ENCODE data around the gene FLT1. TPM values are rescaled to one million over a fixed set of nuclear protein-coding genes. Genes with fewer than 3 reads are reported as not detected.

FLT1 gene
- total and polyA plus RNA-seq, 2 donors (not counting 1 experiment from before 2014, with no cell fraction given) = 1.3 to 2.5 TPM

DNA sequence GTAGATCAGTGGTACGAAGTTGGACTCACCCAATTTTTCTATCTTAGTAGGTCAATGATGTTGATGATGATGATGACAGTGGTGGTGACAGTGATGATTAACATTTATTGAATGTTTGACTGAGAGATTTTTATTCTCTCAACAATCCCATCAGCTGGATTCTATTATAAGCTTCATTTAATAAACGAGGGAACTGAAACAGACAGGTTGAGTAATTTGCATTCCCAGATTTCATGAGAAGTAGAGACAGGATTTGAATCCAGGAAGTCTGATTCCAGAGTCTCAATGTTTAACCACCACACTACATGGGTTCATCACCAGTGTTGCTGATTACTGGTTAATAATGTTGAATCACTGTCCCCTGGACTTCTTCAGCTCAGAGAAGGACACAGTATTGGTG lies 168.9 kb downstream of the FLT1 start:
- no peak overlapping the region for H3K4me3 ChIP-seq (replicated peaks in 1 of 4; ENCODE audit: control extremely low read depth in 1 of 4, insufficient read depth in 1 of 4, low read depth in 3 of 4, low read length in 4 of 4)
- TF ChIP-seq EZH2 (IDR thresholded peaks at IDR 0.05; ENCODE audit: low read length, missing control alignments) = no peak
- TF ChIP-seq, protein P1, sequence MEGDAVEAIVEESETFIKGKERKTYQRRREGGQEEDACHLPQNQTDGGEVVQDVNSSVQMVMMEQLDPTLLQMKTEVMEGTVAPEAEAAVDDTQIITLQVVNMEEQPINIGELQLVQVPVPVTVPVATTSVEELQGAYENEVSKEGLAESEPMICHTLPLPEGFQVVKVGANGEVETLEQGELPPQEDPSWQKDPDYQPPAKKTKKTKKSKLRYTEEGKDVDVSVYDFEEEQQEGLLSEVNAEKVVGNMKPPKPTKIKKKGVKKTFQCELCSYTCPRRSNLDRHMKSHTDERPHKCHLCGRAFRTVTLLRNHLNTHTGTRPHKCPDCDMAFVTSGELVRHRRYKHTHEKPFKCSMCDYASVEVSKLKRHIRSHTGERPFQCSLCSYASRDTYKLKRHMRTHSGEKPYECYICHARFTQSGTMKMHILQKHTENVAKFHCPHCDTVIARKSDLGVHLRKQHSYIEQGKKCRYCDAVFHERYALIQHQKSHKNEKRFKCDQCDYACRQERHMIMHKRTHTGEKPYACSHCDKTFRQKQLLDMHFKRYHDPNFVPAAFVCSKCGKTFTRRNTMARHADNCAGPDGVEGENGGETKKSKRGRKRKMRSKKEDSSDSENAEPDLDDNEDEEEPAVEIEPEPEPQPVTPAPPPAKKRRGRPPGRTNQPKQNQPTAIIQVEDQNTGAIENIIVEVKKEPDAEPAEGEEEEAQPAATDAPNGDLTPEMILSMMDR (conservative IDR thresholded peaks at IDR 0.05 in 1 of 2, IDR thresholded peaks at IDR 0.05 in 1 of 2; ENCODE audit: low read depth in 1 of 2, low read length in 2 of 2) = no peak
- H3K9ac ChIP-seq (ENCODE audit: insufficient read depth, low read length) = no peak overlapping the region
- no peaks in the 10 kb centered on the region for H3K9me3 ChIP-seq (ENCODE audit: control insufficient read depth, insufficient read depth, low read depth, low read length)
- no peaks in the 10 kb centered on the region for H3K79me2 ChIP-seq (ENCODE audit: control insufficient read depth, insufficient read depth, low read length)
- H2AFZ ChIP-seq (ENCODE audit: low read length) = no peak overlapping the region
- no peaks in the 10 kb centered on the region for H3K27me3 ChIP-seq (ENCODE audit: control insufficient read depth, insufficient read depth, low read length)
- H3K4me1 ChIP-seq (ENCODE audit: control insufficient read depth, extremely low read depth, insufficient read depth, low read length) = peaks cover 5% of the 10 kb centered on the region
- DNase-seq (ENCODE audit: low read depth in 2 of 2) = no peak
- no peaks in the 10 kb centered on the region for H4K20me1 ChIP-seq (ENCODE audit: control insufficient read depth, extremely low read depth, insufficient read depth, low read length)
- no peaks in the 10 kb centered on the region for H3K36me3 ChIP-seq (ENCODE audit: control insufficient read depth, insufficient read depth, low read length)
- no peak overlapping the region for H3K27ac ChIP-seq (ENCODE audit: insufficient read depth, low read length)
- H3K4me2 ChIP-seq (ENCODE audit: extremely low read depth, insufficient read depth, low read length) = no peak overlapping the region

DNA sequence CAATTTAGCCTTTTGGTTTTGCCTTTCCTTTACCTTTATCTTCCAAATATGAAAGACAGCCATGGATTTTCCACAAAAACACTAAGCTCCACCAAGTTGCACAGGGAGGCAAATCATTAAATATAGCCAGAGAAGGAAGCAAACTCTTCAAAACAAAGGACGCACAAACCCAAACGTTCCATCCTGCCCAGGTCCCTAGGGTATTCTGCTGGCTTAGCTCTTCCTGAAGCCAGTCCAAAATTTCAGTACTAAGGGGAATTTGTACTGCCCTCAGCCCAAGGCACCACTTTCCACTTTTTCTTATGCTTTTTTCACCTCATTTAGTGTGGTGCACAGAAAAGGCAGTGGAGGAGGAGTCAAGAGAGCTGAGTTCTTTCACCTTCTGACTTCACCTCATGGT lies 169.9 kb downstream of the FLT1 start:
- Histone ChIP-seq H4K20me1 (ENCODE audit: control insufficient read depth, extremely low read depth, insufficient read depth, low read length) (no peaks in the 10 kb centered on the region), H3K9ac (ENCODE audit: insufficient read depth, low read length) (no peak overlapping the region), H3K27ac (ENCODE audit: insufficient read depth, low read length) (no peak overlapping the region), H3K27me3 (ENCODE audit: control insufficient read depth, insufficient read depth, low read length) (no peaks in the 10 kb centered on the region), H3K4me1 (ENCODE audit: control insufficient read depth, extremely low read depth, insufficient read depth, low read length) (peaks cover 4% of the 10 kb centered on the region), H3K79me2 (ENCODE audit: control insufficient read depth, insufficient read depth, low read length) (no peaks in the 10 kb centered on the region), H3K4me3 (replicated peaks in 1 of 4; ENCODE audit: control extremely low read depth in 1 of 4, insufficient read depth in 1 of 4, low read depth in 3 of 4, low read length in 4 of 4) (no peak overlapping the region), H3K4me2 (ENCODE audit: extremely low read depth, insufficient read depth, low read length) (no peak overlapping the region), H2AFZ (ENCODE audit: low read length) (no peak overlapping the region), H3K9me3 (ENCODE audit: control insufficient read depth, insufficient read depth, low read depth, low read length) (no peaks in the 10 kb centered on the region), H3K36me3 (ENCODE audit: control insufficient read depth, insufficient read depth, low read length) (no peaks in the 10 kb centered on the region)
- no peak for DNase-seq (ENCODE audit: low read depth in 2 of 2)
- TF ChIP-seq EZH2 (IDR thresholded peaks at IDR 0.05; ENCODE audit: low read length, missing control alignments) = no peak
- TF ChIP-seq, protein P1 (conservative IDR thresholded peaks at IDR 0.05 in 1 of 2, IDR thresholded peaks at IDR 0.05 in 1 of 2; ENCODE audit: low read depth in 1 of 2, low read length in 2 of 2) = no peak

DNA sequence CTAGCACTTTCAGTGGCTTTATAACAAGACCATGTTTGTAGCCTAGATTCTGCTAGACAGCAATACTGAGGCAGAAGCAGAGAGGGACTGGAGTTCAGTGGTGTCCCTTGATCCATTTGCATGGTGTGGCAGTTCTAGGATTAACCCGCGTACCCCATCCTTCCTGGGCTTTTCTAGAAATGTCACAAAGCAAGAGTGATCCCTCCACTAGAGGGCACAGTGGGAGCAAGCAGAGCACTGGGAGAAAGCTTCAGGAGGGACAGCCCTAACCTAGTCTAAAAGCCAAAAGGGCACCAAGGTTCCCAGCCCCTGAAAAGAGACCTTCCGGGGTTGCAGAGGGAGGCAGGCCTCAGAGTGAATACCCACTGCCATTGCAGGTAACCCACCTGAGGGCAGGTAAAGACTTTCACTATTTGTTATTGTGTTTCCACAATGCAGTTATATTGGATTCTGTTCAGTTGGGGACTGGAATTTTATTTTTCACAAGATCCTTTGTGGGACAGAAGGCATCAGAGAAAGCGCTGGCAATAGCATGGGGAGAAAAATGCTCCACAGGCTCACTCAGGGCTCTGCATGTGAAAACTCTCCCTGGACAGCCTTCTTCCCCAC lies 170.6 kb downstream of the FLT1 start:
- Histone ChIP-seq H4K20me1 (ENCODE audit: control insufficient read depth, extremely low read depth, insufficient read depth, low read length) (no peaks in the 10 kb centered on the region), H3K4me1 (ENCODE audit: control insufficient read depth, extremely low read depth, insufficient read depth, low read length) (peaks cover under 1% of the 10 kb centered on the region), H2AFZ (ENCODE audit: low read length) (no peak overlapping the region), H3K27me3 (ENCODE audit: control insufficient read depth, insufficient read depth, low read length) (no peaks in the 10 kb centered on the region), H3K36me3 (ENCODE audit: control insufficient read depth, insufficient read depth, low read length) (no peaks in the 10 kb centered on the region), H3K9ac (ENCODE audit: insufficient read depth, low read length) (no peak overlapping the region), H3K9me3 (ENCODE audit: control insufficient read depth, insufficient read depth, low read depth, low read length) (no peaks in the 10 kb centered on the region), H3K4me3 (replicated peaks in 1 of 4; ENCODE audit: control extremely low read depth in 1 of 4, insufficient read depth in 1 of 4, low read depth in 3 of 4, low read length in 4 of 4) (no peak overlapping the region), H3K27ac (ENCODE audit: insufficient read depth, low read length) (no peak overlapping the region), H3K4me2 (ENCODE audit: extremely low read depth, insufficient read depth, low read length) (no peak overlapping the region), H3K79me2 (ENCODE audit: control insufficient read depth, insufficient read depth, low read length) (no peaks in the 10 kb centered on the region)
- DNase-seq (ENCODE audit: low read depth in 2 of 2) = peak; percentile 43 to 72
- no peak for TF ChIP-seq EZH2 (IDR thresholded peaks at IDR 0.05; ENCODE audit: low read length, missing control alignments)
- TF ChIP-seq, protein P1 (conservative IDR thresholded peaks at IDR 0.05 in 1 of 2, IDR thresholded peaks at IDR 0.05 in 1 of 2; ENCODE audit: low read depth in 1 of 2, low read length in 2 of 2) = peak; percentile 85 to 88

All from fibroblast of lung (primary cell).